GM12873 (cell line): ENCODE results near the gene CBFA2T2.

ENCODE experiments used
- TF ChIP-seq, protein P1 (sequence below): IDR thresholded peaks from 2 replicates; pipeline ENCODE4 v1.5.1; 2012; ENCODE audit warnings: low read depth, mild to moderate bottlenecking, moderate library complexity, low read length, control low read depth; ENCODE audit not compliant: insufficient read depth; ENCODE audit errors: missing control alignments

CBFA2T2 gene

GRCh38 chr20:33675136-33675959 lies 185.5 kb downstream of the CBFA2T2 start:
- TF ChIP-seq, protein P1, sequence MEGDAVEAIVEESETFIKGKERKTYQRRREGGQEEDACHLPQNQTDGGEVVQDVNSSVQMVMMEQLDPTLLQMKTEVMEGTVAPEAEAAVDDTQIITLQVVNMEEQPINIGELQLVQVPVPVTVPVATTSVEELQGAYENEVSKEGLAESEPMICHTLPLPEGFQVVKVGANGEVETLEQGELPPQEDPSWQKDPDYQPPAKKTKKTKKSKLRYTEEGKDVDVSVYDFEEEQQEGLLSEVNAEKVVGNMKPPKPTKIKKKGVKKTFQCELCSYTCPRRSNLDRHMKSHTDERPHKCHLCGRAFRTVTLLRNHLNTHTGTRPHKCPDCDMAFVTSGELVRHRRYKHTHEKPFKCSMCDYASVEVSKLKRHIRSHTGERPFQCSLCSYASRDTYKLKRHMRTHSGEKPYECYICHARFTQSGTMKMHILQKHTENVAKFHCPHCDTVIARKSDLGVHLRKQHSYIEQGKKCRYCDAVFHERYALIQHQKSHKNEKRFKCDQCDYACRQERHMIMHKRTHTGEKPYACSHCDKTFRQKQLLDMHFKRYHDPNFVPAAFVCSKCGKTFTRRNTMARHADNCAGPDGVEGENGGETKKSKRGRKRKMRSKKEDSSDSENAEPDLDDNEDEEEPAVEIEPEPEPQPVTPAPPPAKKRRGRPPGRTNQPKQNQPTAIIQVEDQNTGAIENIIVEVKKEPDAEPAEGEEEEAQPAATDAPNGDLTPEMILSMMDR = no peak

DNA sequence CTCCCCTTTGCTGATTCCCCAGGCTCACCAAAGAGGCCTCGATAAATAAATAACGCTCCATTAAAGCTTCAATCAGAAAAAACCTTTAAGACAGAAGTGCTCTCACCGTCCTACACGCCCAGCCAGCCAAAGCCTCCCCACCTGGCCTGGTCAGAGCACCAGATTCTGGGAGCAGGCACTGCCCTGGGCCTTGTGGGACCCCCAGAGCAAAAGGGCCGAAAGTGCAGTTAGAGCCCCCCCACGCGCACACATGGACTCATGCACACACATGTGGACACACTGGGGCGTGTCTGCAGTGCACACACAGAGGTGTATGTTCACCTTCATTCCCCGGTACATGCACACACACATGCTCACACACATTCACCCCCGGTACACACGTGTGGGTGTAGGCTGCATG lies 186.2 kb downstream of the CBFA2T2 start:
- TF ChIP-seq, protein P1 = no peak

GRCh38 chr20:33676652-33677645 lies 187.1 kb downstream of the CBFA2T2 start:
- TF ChIP-seq, protein P1 = no peak

GRCh38 chr20:33677991-33678702 lies 188.3 kb downstream of the CBFA2T2 start:
- TF ChIP-seq, protein P1 = no peak

DNA sequence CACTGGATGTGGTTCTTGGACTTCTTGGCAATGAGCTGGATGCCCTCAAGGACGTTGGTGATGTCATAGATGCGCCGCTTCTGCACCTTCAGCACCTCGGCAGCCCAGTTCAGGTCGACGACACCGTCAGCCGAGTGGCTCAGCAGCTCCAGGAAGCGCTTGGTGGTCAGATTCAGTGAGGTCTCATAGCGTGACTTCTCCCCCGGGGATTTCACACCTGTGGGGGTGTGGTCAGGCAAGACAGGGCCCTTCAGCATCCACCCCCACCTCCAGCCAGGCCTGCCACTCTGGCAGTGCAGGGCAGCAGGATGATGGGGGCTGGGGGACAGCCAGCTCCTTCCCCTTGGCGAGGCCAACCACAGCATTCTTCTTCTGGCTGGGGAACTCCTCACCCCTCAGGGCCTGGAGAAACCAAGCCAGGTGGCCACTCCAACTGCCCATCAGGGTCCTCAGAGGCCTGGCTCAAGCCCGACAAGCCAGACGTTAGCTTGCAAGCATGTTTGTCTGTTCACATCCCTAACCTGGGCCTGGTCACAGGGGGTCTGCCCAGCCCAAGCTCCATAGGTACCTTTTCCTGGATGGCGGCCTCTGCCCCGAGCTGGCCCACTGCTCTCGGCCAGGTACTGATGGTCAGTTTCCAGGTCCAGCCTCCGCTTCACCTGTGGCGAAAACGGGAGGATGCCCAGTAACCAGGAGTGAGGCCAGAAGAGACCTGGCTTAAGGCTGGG lies 190.0 kb downstream of the CBFA2T2 start:
- TF ChIP-seq, protein P1 = no peak

DNA sequence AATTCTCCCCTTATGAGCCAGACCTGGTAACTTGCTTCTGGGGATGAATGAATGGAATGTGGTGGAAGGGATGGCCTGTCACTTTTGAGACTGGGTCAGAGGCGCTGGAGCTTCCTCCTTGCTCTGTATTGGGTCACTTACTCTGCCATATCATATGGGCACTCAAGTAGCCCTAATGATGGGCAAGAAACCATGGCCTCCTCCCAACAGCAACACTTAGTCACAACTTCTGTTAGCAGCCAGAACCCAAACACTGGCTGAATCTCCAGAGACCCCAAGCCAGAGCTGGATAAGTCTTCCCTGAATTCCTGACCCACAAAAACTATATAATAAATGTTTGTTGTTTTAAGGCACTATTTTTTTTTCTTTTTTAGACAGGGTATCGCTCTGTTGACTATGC lies 190.8 kb downstream of the CBFA2T2 start:
- TF ChIP-seq, protein P1 = no peak
